GM04503 (cell line): ENCODE results near the gene ERAP2.
"Not testable (repeated sequence)": the region's sequence is repeated elsewhere in the genome, so short reads cannot be mapped to it uniquely, and the experiment has no call there.

Source experiments
- DNase-seq: peaks from one replicate; pipeline ENCODE4 v3.0.0-alpha.2; 2012; ENCODE audit warnings: low read depth

ERAP2 gene

DNA sequence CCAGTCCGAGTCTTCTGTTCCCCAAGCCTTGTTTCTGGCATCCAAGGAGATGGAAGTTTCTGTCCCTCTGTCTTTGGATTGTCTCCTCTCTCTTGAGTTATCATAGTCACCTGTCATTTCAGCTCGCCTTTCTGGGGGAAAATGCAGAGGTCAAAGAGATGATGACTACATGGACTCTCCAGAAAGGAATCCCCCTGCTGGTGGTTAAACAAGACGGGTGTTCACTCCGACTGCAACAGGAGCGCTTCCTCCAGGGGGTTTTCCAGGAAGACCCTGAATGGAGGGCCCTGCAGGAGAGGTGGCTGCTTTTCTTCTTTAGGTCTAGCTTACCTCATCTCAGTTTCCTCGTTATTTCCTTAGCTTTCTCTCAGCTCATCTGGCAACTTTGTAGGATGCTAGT is 25.1 kb downstream of the ERAP2 start:
- DNase-seq: no peak

DNA sequence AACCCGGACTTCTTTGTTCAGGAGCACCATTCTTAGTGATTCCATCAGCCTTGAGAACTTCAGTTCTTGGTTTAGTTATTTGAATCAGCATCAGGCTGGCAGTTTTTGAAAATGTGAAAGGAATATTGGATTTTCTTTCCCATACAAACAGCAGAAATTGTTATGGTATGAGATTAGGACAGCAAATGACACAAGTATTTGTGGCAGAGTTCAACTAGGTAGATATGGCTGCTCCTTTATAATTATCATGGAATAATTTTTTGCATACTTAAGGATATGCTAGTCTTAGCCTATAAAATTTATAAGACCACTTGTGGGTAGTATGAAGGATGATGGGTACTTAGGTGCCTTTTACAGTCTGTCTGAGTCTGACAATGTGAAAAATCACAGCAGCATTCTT is 25.5 kb downstream of the ERAP2 start:
- no peak for DNase-seq

- DNase-seq: no peak
These were observed 26.6 kb downstream of the ERAP2 start for GRCh38 chr5:96902876-96903275.

- no peak for DNase-seq
These were observed 27.0 kb downstream of the ERAP2 start for GRCh38 chr5:96903300-96903699.

GRCh38 chr5:96904054-96904931 is 28.0 kb downstream of the ERAP2 start:
- no peak for DNase-seq

DNA sequence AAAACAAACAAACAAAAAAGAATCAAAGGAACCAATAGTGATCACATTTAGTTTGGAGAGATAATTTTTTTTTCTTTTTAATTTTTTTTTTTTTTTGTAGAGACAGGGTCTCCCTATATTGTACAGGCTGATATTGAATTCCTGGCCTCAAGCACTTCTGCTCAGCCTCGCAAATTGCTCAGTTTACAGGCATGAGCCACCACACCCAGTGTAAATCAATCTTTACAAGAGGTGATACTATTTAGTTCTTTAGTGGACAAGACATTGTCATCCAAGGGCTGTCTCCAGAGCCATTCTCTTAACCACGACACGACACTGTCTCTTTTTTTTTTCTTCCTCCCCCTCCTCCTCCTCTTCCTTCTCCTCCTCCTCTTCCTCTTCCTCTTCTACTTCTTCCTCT is 29.6 kb downstream of the ERAP2 start:
- DNase-seq: no peak

- DNase-seq: no peak
These were observed 32.7 kb downstream of the ERAP2 start for GRCh38 chr5:96909003-96909402.

GRCh38 chr5:96909435-96909834 is 33.1 kb downstream of the ERAP2 start:
- no peak for DNase-seq

GRCh38 chr5:96911139-96911538 is 34.8 kb downstream of the ERAP2 start:
- no peak for DNase-seq

- no peak for DNase-seq
These were observed 36.9 kb downstream of the ERAP2 start for GRCh38 chr5:96913233-96913632.

DNA sequence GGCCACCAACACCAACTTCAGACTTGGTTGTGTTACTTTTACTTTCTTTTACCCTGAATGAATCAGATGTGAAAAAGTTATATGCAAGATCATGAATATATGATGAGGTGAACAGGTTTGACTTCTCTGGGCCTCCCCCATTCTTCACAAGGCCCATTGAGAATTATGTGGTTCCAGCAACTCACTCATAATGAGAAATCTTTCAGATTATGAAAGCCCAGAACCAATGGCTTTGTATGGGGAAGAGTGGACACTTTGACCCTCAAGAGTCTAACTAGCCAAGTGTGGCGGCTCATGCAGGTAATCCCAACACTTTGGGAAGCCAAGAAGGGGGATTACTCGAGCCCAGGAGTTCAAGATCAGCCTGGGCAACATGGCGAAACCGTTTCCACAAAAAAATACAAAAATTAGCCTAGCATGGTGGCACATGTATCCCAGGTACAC is 43.5 kb downstream of the ERAP2 start:
- DNase-seq: no peak

- no peak for DNase-seq
These were observed 44.5 kb downstream of the ERAP2 start for GRCh38 chr5:96920744-96921355.

GRCh38 chr5:96922499-96923244 is 46.4 kb downstream of the ERAP2 start:
- no peak for DNase-seq

GRCh38 chr5:96924016-96924443 is 47.7 kb downstream of the ERAP2 start:
- no peak for DNase-seq

DNA sequence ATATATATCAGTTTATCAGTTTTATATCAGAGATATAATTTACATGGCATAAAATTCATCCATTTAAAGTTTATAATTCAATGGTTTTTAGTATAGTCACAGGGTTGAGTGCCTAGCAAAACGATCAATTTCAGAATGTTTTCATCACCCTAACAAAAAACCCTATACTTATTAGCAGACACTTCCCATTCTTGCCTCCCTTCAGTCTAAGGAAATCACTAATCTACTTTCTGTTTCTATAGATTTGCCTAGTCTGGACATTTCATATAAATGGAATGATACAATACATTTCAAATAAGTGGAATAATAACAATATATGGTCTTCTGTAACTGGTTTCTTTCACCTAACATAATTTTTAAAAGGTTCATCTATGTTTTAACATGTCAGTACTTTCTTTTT is 50.0 kb downstream of the ERAP2 start:
- no peak for DNase-seq

GRCh38 chr5:96927008-96927407 is 50.7 kb downstream of the ERAP2 start:
- no peak for DNase-seq

DNA sequence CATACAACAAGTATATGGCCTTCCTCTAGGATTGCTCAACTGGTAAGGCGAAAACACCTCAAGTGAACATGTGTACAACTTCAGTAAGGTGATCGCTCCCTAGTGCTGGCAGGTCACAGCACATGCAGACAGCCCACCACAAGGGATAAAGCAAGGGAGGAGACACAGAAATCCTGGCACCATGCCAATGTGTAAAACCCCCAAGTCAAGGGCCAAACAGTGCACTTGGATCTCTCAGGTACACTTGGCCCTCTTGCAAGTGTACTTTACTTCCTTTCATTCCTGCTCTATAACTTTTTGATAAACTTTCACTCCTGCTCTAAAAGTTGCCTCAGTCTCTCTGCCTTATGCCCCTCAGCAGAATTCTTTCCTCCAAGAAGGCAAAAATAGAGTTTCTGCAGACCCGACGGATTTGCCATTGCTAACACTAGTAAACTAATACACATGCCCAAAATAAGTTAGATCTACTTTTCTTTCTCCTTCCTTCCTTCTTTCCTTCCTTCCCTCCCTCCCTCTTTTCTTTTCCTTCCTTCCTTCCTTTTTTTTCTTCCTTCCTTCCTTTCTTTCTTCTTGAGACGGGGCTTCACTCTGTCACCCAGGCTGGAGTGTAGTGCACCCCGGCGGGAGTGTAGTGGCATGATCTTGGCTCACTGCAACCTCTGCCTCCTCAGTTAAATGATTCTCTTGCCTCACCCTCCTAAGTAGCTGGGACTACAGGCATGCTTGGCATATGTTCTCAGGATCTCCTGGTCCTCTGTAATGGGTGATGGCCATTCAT is 52.8 kb downstream of the ERAP2 start:
- no peak for DNase-seq

DNA sequence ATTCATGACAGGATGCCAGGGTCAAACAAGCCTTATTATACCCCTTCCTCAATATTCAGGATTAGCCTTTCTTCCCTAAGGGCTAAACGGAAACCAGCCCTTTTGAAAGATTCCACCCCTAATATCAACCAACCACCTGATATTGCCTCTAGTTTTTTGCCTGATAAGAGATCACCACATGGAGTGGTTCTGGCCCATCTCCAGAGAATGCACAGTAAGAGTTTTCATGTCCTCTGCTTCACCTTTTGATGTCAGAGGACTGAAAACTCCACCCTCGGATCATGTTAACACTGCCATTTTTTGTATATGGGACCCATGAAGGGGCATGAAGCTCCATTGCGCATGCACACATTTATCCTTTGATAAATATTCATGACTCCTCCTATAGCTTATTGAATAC is 53.8 kb downstream of the ERAP2 start:
- no peak for DNase-seq

DNA sequence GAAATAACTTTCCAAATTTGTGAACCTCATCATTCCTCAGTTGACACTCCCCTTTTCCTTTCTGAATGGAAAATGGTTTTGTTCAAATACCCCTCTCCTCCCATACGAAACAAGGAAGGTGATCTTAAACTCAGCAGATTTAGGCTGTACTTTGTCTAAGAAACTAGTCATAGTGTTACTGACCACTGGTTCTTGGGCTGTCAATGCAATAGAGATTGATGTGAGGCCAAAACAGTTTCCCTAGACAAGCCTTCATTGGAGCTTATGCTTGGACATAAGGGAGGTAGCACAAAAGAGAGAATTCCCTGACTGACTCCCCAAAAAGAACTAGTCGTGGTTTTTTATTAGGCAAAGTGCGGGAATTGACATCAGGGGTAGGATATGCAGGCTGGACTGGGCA is 54.3 kb downstream of the ERAP2 start:
- DNase-seq: no peak

- not testable (repeated sequence) for DNase-seq
These were observed 54.7 kb downstream of the ERAP2 start for GRCh38 chr5:96931037-96931436.

GRCh38 chr5:96931605-96932004 is 55.3 kb downstream of the ERAP2 start:
- DNase-seq: no peak

DNA sequence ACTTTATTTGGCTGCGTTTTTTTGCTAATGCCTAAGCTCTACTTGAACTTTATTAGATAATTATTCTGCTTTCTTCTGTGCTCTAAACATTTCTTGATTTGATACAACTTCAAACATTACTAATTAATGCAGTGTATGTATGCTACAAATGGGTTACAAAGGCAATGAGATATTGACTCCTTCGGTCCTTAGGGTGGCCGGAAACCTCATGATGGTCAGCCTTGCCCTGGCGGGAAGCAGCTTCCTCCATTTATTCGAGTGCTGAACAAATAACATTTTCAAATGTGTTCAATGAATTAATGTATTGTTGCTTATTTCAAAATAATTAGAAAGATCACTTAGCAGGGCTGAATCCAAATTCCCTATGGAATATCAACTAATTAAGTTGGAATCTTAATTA is 55.7 kb downstream of the ERAP2 start:
- no peak for DNase-seq
